Measurements from ENCODE around the gene MAST4.

MAST4 gene

GRCh38 chr5:66860199-66860975 lies 264.2 kb downstream of the MAST4 start:
- H3K36me3 ChIP-seq (ENCODE audit: control insufficient read depth in 5 of 5, insufficient read depth in 5 of 5, low read length in 5 of 5) = peaks cover 0 to 2% (median 0%) of the 10 kb centered on the region in 5 donors
- H3K4me1 ChIP-seq (ENCODE audit: control insufficient read depth in 5 of 5, insufficient read depth in 5 of 5, low read length in 5 of 5) = peaks cover 0 to 16% (median 11%) of the 10 kb centered on the region in 5 donors
- H3K4me3 ChIP-seq (ENCODE audit: low read depth in 1 of 5, low read length in 5 of 5) = peak overlapping the region in 4 of 5 donors; percentile 13 to 30 (median 18)
- H3K9ac ChIP-seq (ENCODE audit: low read length in 5 of 5) = no peak overlapping the region
- no peaks in the 10 kb centered on the region for H3K9me3 ChIP-seq (ENCODE audit: control insufficient read depth in 5 of 5, low read length in 5 of 5)
- H3K27me3 ChIP-seq (ENCODE audit: control insufficient read depth in 5 of 5, insufficient read depth in 4 of 5, low read length in 5 of 5) = no peaks in the 10 kb centered on the region
- no peak overlapping the region for H3K27ac ChIP-seq (ENCODE audit: low read depth, low read length)

GRCh38 chr5:66861402-66861801 lies 265.2 kb downstream of the MAST4 start:
- Histone ChIP-seq H3K36me3 (ENCODE audit: control insufficient read depth in 5 of 5, insufficient read depth in 5 of 5, low read length in 5 of 5) (peaks cover 0 to 2% (median 0%) of the 10 kb centered on the region in 5 donors), H3K4me1 (ENCODE audit: control insufficient read depth in 5 of 5, insufficient read depth in 5 of 5, low read length in 5 of 5) (peaks cover 0 to 12% (median 10%) of the 10 kb centered on the region in 5 donors), H3K27ac (ENCODE audit: low read depth, low read length) (no peak overlapping the region), H3K9ac (ENCODE audit: low read length in 5 of 5) (no peak overlapping the region), H3K27me3 (ENCODE audit: control insufficient read depth in 5 of 5, insufficient read depth in 4 of 5, low read length in 5 of 5) (no peaks in the 10 kb centered on the region), H3K4me3 (ENCODE audit: low read depth in 1 of 5, low read length in 5 of 5) (no peak overlapping the region), H3K9me3 (ENCODE audit: control insufficient read depth in 5 of 5, low read length in 5 of 5) (no peaks in the 10 kb centered on the region)

GRCh38 chr5:66862020-66862419 lies 265.8 kb downstream of the MAST4 start:
- Histone ChIP-seq H3K9me3 (ENCODE audit: control insufficient read depth in 5 of 5, low read length in 5 of 5) (no peaks in the 10 kb centered on the region), H3K27me3 (ENCODE audit: control insufficient read depth in 5 of 5, insufficient read depth in 4 of 5, low read length in 5 of 5) (no peaks in the 10 kb centered on the region), H3K27ac (ENCODE audit: low read depth, low read length) (no peak overlapping the region), H3K4me1 (ENCODE audit: control insufficient read depth in 5 of 5, insufficient read depth in 5 of 5, low read length in 5 of 5) (peaks cover 0 to 11% (median 10%) of the 10 kb centered on the region in 5 donors), H3K36me3 (ENCODE audit: control insufficient read depth in 5 of 5, insufficient read depth in 5 of 5, low read length in 5 of 5) (peaks cover 0 to 2% (median 0%) of the 10 kb centered on the region in 5 donors), H3K9ac (ENCODE audit: low read length in 5 of 5) (no peak overlapping the region), H3K4me3 (ENCODE audit: low read depth in 1 of 5, low read length in 5 of 5) (no peak overlapping the region)

GRCh38 chr5:66863243-66864170 lies 267.3 kb downstream of the MAST4 start:
- no peaks in the 10 kb centered on the region for H3K9me3 ChIP-seq (ENCODE audit: control insufficient read depth in 5 of 5, low read length in 5 of 5)
- H3K4me3 ChIP-seq (ENCODE audit: low read depth in 1 of 5, low read length in 5 of 5) = no peak overlapping the region
- H3K27ac ChIP-seq (ENCODE audit: low read depth, low read length) = no peak overlapping the region
- H3K4me1 ChIP-seq (ENCODE audit: control insufficient read depth in 5 of 5, insufficient read depth in 5 of 5, low read length in 5 of 5) = peaks cover 0 to 11% (median 10%) of the 10 kb centered on the region in 5 donors
- no peaks in the 10 kb centered on the region for H3K27me3 ChIP-seq (ENCODE audit: control insufficient read depth in 5 of 5, insufficient read depth in 4 of 5, low read length in 5 of 5)
- H3K9ac ChIP-seq (ENCODE audit: low read length in 5 of 5) = no peak overlapping the region
- peaks cover 0 to 2% (median 0%) of the 10 kb centered on the region in 5 donors for H3K36me3 ChIP-seq (ENCODE audit: control insufficient read depth in 5 of 5, insufficient read depth in 5 of 5, low read length in 5 of 5)

GRCh38 chr5:66864240-66864884 lies 268.2 kb downstream of the MAST4 start:
- Histone ChIP-seq H3K27ac (ENCODE audit: low read depth, low read length) (no peak overlapping the region), H3K4me3 (ENCODE audit: low read depth in 1 of 5, low read length in 5 of 5) (no peak overlapping the region), H3K27me3 (ENCODE audit: control insufficient read depth in 5 of 5, insufficient read depth in 4 of 5, low read length in 5 of 5) (no peaks in the 10 kb centered on the region), H3K9me3 (ENCODE audit: control insufficient read depth in 5 of 5, low read length in 5 of 5) (no peaks in the 10 kb centered on the region), H3K36me3 (ENCODE audit: control insufficient read depth in 5 of 5, insufficient read depth in 5 of 5, low read length in 5 of 5) (peaks cover 0 to 2% (median 0%) of the 10 kb centered on the region in 5 donors), H3K9ac (ENCODE audit: low read length in 5 of 5) (no peak overlapping the region), H3K4me1 (ENCODE audit: control insufficient read depth in 5 of 5, insufficient read depth in 5 of 5, low read length in 5 of 5) (peaks cover 0 to 11% (median 10%) of the 10 kb centered on the region in 5 donors)

- no peaks in the 10 kb centered on the region for H3K9me3 ChIP-seq (ENCODE audit: control insufficient read depth in 5 of 5, low read length in 5 of 5)
- H3K4me3 ChIP-seq (ENCODE audit: low read depth in 1 of 5, low read length in 5 of 5) = no peak overlapping the region
- no peaks in the 10 kb centered on the region for H3K27me3 ChIP-seq (ENCODE audit: control insufficient read depth in 5 of 5, insufficient read depth in 4 of 5, low read length in 5 of 5)
- no peak overlapping the region for H3K27ac ChIP-seq (ENCODE audit: low read depth, low read length)
- no peak overlapping the region for H3K9ac ChIP-seq (ENCODE audit: low read length in 5 of 5)
- peaks cover 0 to 2% (median 0%) of the 10 kb centered on the region in 5 donors for H3K36me3 ChIP-seq (ENCODE audit: control insufficient read depth in 5 of 5, insufficient read depth in 5 of 5, low read length in 5 of 5)
- H3K4me1 ChIP-seq (ENCODE audit: control insufficient read depth in 5 of 5, insufficient read depth in 5 of 5, low read length in 5 of 5) = no peaks in the 10 kb centered on the region
These were observed 271.6 kb downstream of the MAST4 start for GRCh38 chr5:66867618-66868322.

- no peak overlapping the region for H3K4me3 ChIP-seq (ENCODE audit: low read depth in 1 of 5, low read length in 5 of 5)
- H3K4me1 ChIP-seq (ENCODE audit: control insufficient read depth in 5 of 5, insufficient read depth in 5 of 5, low read length in 5 of 5) = no peaks in the 10 kb centered on the region
- H3K9me3 ChIP-seq (ENCODE audit: control insufficient read depth in 5 of 5, low read length in 5 of 5) = no peaks in the 10 kb centered on the region
- no peak overlapping the region for H3K27ac ChIP-seq (ENCODE audit: low read depth, low read length)
- no peaks in the 10 kb centered on the region for H3K27me3 ChIP-seq (ENCODE audit: control insufficient read depth in 5 of 5, insufficient read depth in 4 of 5, low read length in 5 of 5)
- no peak overlapping the region for H3K9ac ChIP-seq (ENCODE audit: low read length in 5 of 5)
- no peaks in the 10 kb centered on the region for H3K36me3 ChIP-seq (ENCODE audit: control insufficient read depth in 5 of 5, insufficient read depth in 5 of 5, low read length in 5 of 5)
These were observed 273.2 kb downstream of the MAST4 start for GRCh38 chr5:66869347-66869746.

- Histone ChIP-seq H3K27ac (ENCODE audit: low read depth, low read length) (no peak overlapping the region), H3K36me3 (ENCODE audit: control insufficient read depth in 5 of 5, insufficient read depth in 5 of 5, low read length in 5 of 5) (no peaks in the 10 kb centered on the region), H3K9ac (ENCODE audit: low read length in 5 of 5) (no peak overlapping the region), H3K27me3 (ENCODE audit: control insufficient read depth in 5 of 5, insufficient read depth in 4 of 5, low read length in 5 of 5) (no peaks in the 10 kb centered on the region), H3K4me1 (ENCODE audit: control insufficient read depth in 5 of 5, insufficient read depth in 5 of 5, low read length in 5 of 5) (no peaks in the 10 kb centered on the region), H3K4me3 (ENCODE audit: low read depth in 1 of 5, low read length in 5 of 5) (no peak overlapping the region), H3K9me3 (ENCODE audit: control insufficient read depth in 5 of 5, low read length in 5 of 5) (no peaks in the 10 kb centered on the region)
These were observed 274.5 kb downstream of the MAST4 start for GRCh38 chr5:66870708-66871107.

GRCh38 chr5:66871651-66872050 lies 275.5 kb downstream of the MAST4 start:
- Histone ChIP-seq H3K4me1 (ENCODE audit: control insufficient read depth in 5 of 5, insufficient read depth in 5 of 5, low read length in 5 of 5) (no peaks in the 10 kb centered on the region), H3K36me3 (ENCODE audit: control insufficient read depth in 5 of 5, insufficient read depth in 5 of 5, low read length in 5 of 5) (no peaks in the 10 kb centered on the region), H3K9me3 (ENCODE audit: control insufficient read depth in 5 of 5, low read length in 5 of 5) (no peaks in the 10 kb centered on the region), H3K4me3 (ENCODE audit: low read depth in 1 of 5, low read length in 5 of 5) (no peak overlapping the region), H3K27me3 (ENCODE audit: control insufficient read depth in 5 of 5, insufficient read depth in 4 of 5, low read length in 5 of 5) (no peaks in the 10 kb centered on the region), H3K27ac (ENCODE audit: low read depth, low read length) (no peak overlapping the region), H3K9ac (ENCODE audit: low read length in 5 of 5) (no peak overlapping the region)
